SH-SY5Y (cell line): ENCODE data around the gene FGF11.

Source experiments
- GATA2 ChIP-seq: IDR thresholded peaks from 2 replicates; pipeline ENCODE4 v1.6.1; 2011; ENCODE audit warnings: mild to moderate bottlenecking, low read depth, low read length
- GATA3 ChIP-seq: IDR thresholded peaks from 2 replicates; pipeline ENCODE4 v1.6.1; 2011; ENCODE audit warnings: low read depth, mild to moderate bottlenecking, low read length, moderate library complexity

GRCh38 chr17:7418472-7419152, 20.7 kb upstream of the FGF11 start:
- TF ChIP-seq GATA2, result no peak
- no peak for TF ChIP-seq GATA3
